H1 (cell line): ENCODE measurements around the gene PRRG1. TPM values are rescaled to one million over a fixed set of nuclear protein-coding genes. Genes with fewer than 3 reads are reported as not detected.

ENCODE experiments used
- CTCF ChIA-PET: fragments of 300-600 bp; sonication (Branson Sonifier 250); formaldehyde crosslinking; loops from one replicate; lab custom pipeline; 2021; ENCODE audit not compliant: partially characterized antibody; lab: Charles Lee
- POLR2A ChIA-PET: fragments of 300-600 bp; sonication (Branson Sonifier 250); formaldehyde crosslinking; loops from one replicate; lab custom pipeline; 2021; ENCODE audit warnings: inconsistent platforms; ENCODE audit not compliant: partially characterized antibody; lab: Charles Lee
- DNase-seq, 2 experiments: peaks; one replicate each; pipeline versions ENCODE4 v3.0.0 to v3.0.0-alpha.2; 2010 to 2022; ENCODE audit warnings: low spot score in 2 of 2, low read depth in 1 of 2, mixed read lengths in 1 of 2
- FAIRE-seq: peaks from 2 replicates; lab custom pipeline; 2011; peaks lifted over from hg19 to GRCh38; lab: Jason Lieb, UNC
- H2AFZ ChIP-seq: 2 replicates; pipeline ENCODE4 v1.8.1; 2012; ENCODE audit warnings: low read length, inconsistent platforms
- H2AK5ac ChIP-seq: 2 replicates; pipeline ENCODE4 v1.6.1; 2013; ENCODE audit warnings: low read depth, low read length
- H2BK120ac ChIP-seq: replicated peaks from 2 replicates; pipeline ENCODE3; 2013; ENCODE audit warnings: low read depth, low read length, inconsistent platforms
- H2BK12ac ChIP-seq: 2 replicates; pipeline ENCODE4 v1.6.1; 2013; ENCODE audit warnings: low read depth, low read length
- H2BK15ac ChIP-seq: 2 replicates; pipeline ENCODE4 v1.6.1; 2013; ENCODE audit warnings: low read length
- H2BK20ac ChIP-seq: 2 replicates; pipeline ENCODE4 v1.6.1; 2013; ENCODE audit warnings: low read length
- H2BK5ac ChIP-seq: 2 replicates; pipeline ENCODE4 v1.6.1; 2013; ENCODE audit warnings: low read depth, low read length
- H3K14ac ChIP-seq: 2 replicates; pipeline ENCODE4 v1.6.1; 2013; ENCODE audit warnings: inconsistent platforms; ENCODE audit not compliant: insufficient read length
- H3K18ac ChIP-seq: 2 replicates; pipeline ENCODE4 v1.6.1; 2013; ENCODE audit warnings: low read length; ENCODE audit errors: extremely low read depth
- H3K23ac ChIP-seq: 2 replicates; pipeline ENCODE4 v1.6.1; 2013; ENCODE audit warnings: inconsistent platforms; ENCODE audit not compliant: insufficient read length
- H3K23me2 ChIP-seq: 2 replicates; pipeline ENCODE4 v1.6.1; 2013; ENCODE audit warnings: low read depth, low read length
- H3K27ac ChIP-seq: 2 replicates; pipeline ENCODE4 v1.6.1; 2011; ENCODE audit warnings: low read depth, low read length, inconsistent platforms
- H3K27me3 ChIP-seq, 4 experiments: replicated peaks in 1 of 4; 1 replicate in 1 of 4; 2 replicates in 3 of 4; pipeline versions ENCODE4 v1.6.1 to v1.8.1; 2011 to 2013; ENCODE audit warnings: low read length in 3 of 4, mild to moderate bottlenecking in 3 of 4, inconsistent platforms in 2 of 4, mixed read lengths in 2 of 4, moderate library complexity in 1 of 4; ENCODE audit not compliant: control insufficient read depth in 3 of 4, insufficient read depth in 3 of 4; ENCODE audit errors: extremely low read depth in 1 of 4
- H3K36me3 ChIP-seq, 4 experiments: 2 replicates each; pipeline versions ENCODE4 v1.6.1 to v1.8.1; 2011 to 2013; ENCODE audit warnings: mild to moderate bottlenecking in 4 of 4, low read length in 3 of 4, moderate library complexity in 2 of 4, control low read depth in 1 of 4, inconsistent platforms in 1 of 4; ENCODE audit not compliant: insufficient read depth in 4 of 4, control insufficient read depth in 2 of 4
- H3K4ac ChIP-seq: replicated peaks from 2 replicates; pipeline ENCODE3; 2013; ENCODE audit warnings: low read length, low read depth, mixed read lengths, inconsistent platforms; ENCODE audit not compliant: insufficient read length
- H3K4me1 ChIP-seq, 4 experiments: replicated peaks in 1 of 4; 1 replicate in 1 of 4; 2 replicates in 3 of 4; pipeline versions ENCODE4 v1.6.1 to v1.8.1; 2011 to 2013; ENCODE audit warnings: low read length in 3 of 4, inconsistent platforms in 2 of 4, mixed read lengths in 1 of 4; ENCODE audit not compliant: insufficient read depth in 4 of 4, control insufficient read depth in 3 of 4
- H3K4me2 ChIP-seq, 2 experiments: 2 replicates each; pipeline versions ENCODE4 v1.6.1 to v1.8.1; 2011 to 2013; ENCODE audit warnings: low read depth in 2 of 2, low read length in 2 of 2, control low read depth in 1 of 2, inconsistent platforms in 1 of 2, mild to moderate bottlenecking in 1 of 2; ENCODE audit not compliant: insufficient read depth in 1 of 2
- H3K4me3 ChIP-seq, 4 experiments: fragments of 200-600, 300-600 bp in 1 of 4; sonication (generic), shearing (Covaris generic), sonication (Bioruptor Twin) in 1 of 4; 2 replicates each; pipeline versions ENCODE4 v1.5.1 to v1.8.1; 2011 to 2016; ENCODE audit warnings: low read length in 4 of 4, low read depth in 3 of 4, control low read depth in 2 of 4, inconsistent platforms in 2 of 4, mild to moderate bottlenecking in 2 of 4, mixed read lengths in 1 of 4, moderate library complexity in 1 of 4; ENCODE audit not compliant: insufficient read depth in 2 of 4; ENCODE audit errors: extremely low read depth in 1 of 4
- H3K56ac ChIP-seq: replicated peaks from 2 replicates; pipeline ENCODE3; 2013; ENCODE audit warnings: low read depth, mild to moderate bottlenecking, mixed read lengths, low read length, inconsistent platforms; ENCODE audit not compliant: insufficient read length
- H3K79me1 ChIP-seq: 2 replicates; pipeline ENCODE4 v1.6.1; 2013; ENCODE audit warnings: low read depth, low read length, control low read depth
- H3K79me2 ChIP-seq, 2 experiments: 2 replicates each; pipeline versions ENCODE4 v1.6.1 to v1.8.1; 2012 to 2013; ENCODE audit warnings: low read length in 2 of 2, mild to moderate bottlenecking in 2 of 2, inconsistent platforms in 1 of 2; ENCODE audit not compliant: insufficient read depth in 2 of 2, control insufficient read depth in 1 of 2
- H3K9ac ChIP-seq, 4 experiments: replicated peaks in 1 of 4; 1 replicate in 1 of 4; 2 replicates in 3 of 4; pipeline versions ENCODE4 v1.6.1 to v1.8.1; 2011 to 2013; ENCODE audit warnings: low read depth in 3 of 4, low read length in 3 of 4, control low read depth in 2 of 4, mild to moderate bottlenecking in 2 of 4, moderate library complexity in 2 of 4, inconsistent platforms in 1 of 4; ENCODE audit errors: extremely low read depth in 1 of 4
- H3K9me3 ChIP-seq, 2 experiments: 2 replicates each; pipeline versions ENCODE4 v1.6.1 to v1.8.1; 2012 to 2013; ENCODE audit warnings: mild to moderate bottlenecking in 2 of 2, moderate library complexity in 2 of 2, control low read depth in 1 of 2, inconsistent platforms in 1 of 2, low read depth in 1 of 2, low read length in 1 of 2, mixed read lengths in 1 of 2; ENCODE audit not compliant: insufficient read depth in 2 of 2
- H4K20me1 ChIP-seq, 2 experiments: replicated peaks in 1 of 2; 2 replicates each; pipeline versions ENCODE3 to v1.8.1; 2011 to 2013; ENCODE audit warnings: inconsistent platforms in 2 of 2, low read length in 2 of 2, mild to moderate bottlenecking in 1 of 2; ENCODE audit not compliant: insufficient read depth in 2 of 2, control insufficient read depth in 1 of 2
- H4K5ac ChIP-seq: 2 replicates; pipeline ENCODE4 v1.6.1; 2013; ENCODE audit warnings: low read length, low read depth, mixed read lengths, inconsistent platforms; ENCODE audit not compliant: insufficient read length
- H4K8ac ChIP-seq: 2 replicates; pipeline ENCODE4 v1.8.0; 2013; ENCODE audit warnings: mild to moderate bottlenecking, moderate library complexity, low read length, inconsistent platforms; ENCODE audit not compliant: insufficient read depth; ENCODE audit errors: extremely low read depth
- H4K91ac ChIP-seq: replicated peaks from 2 replicates; pipeline ENCODE3; 2013; ENCODE audit warnings: low read length, mixed read lengths, inconsistent platforms; ENCODE audit not compliant: insufficient read length
- CTBP2 ChIP-seq: IDR thresholded peaks from 2 replicates; pipeline ENCODE4 v1.7.0; 2011; ENCODE audit warnings: borderline replicate concordance, mild to moderate bottlenecking, moderate library complexity, mixed read lengths, low read length; ENCODE audit not compliant: insufficient read depth, insufficient read length
- JUN ChIP-seq: IDR thresholded peaks from 2 replicates; pipeline ENCODE4 v1.6.1; 2011; ENCODE audit warnings: low read depth, mild to moderate bottlenecking, improper control_type of control experiment, low read length
- KDM4A ChIP-seq: IDR thresholded peaks from one replicate; pipeline ENCODE4 v1.7.1; 2012; ENCODE audit warnings: low read depth, mild to moderate bottlenecking, moderate library complexity, low read length, inconsistent platforms; ENCODE audit not compliant: severe bottlenecking
- KDM5A ChIP-seq: fragments of 200-600 bp; IDR thresholded peaks from 2 replicates; pipeline ENCODE4 v1.7.1; 2012; ENCODE audit warnings: mild to moderate bottlenecking, low read length, inconsistent platforms, mixed read lengths
- POU5F1 ChIP-seq: IDR thresholded peaks from 2 replicates; pipeline ENCODE4 v1.6.1; 2011; ENCODE audit warnings: low read depth, mild to moderate bottlenecking, low read length, moderate library complexity
- WGBS, 2 experiments: shearing (Covaris generic) in 1 of 2; methylation state at CpG; one replicate each; pipeline versions ENCODE4 v1.1.6 to v1.1.7; 2013 to 2015; ENCODE audit warnings: low lambda C conversion rate in 2 of 2, mixed read lengths in 2 of 2, inconsistent platforms in 1 of 2, low coverage in 1 of 2, missing lambda C conversion rate in 1 of 2; ENCODE audit not compliant: insufficient replicate concordance in 2 of 2, insufficient coverage in 1 of 2, insufficient read length in 1 of 2; ENCODE audit errors: extremely low coverage in 1 of 2, missing lambda C conversion rate in 1 of 2; 5-methylcytosine and 5-hydroxymethylcytosine counted together
- polyA plus RNA-seq, 7 experiments: library from polyadenylated mRNA; depleted of rRNA in 3 of 7; stranded (reverse) in 5 of 7; unstranded in 2 of 7; fragments of >200 nt in 5 of 7; fragments of 200-250 nt in 2 of 7; gene quantifications; 1 replicate in 5 of 7; 2 replicates in 1 of 7; 4 replicates in 1 of 7; pipeline versions ENCODE4 v1.2.1 to v1.2.3, GENCODE V29; 2011 to 2013; ENCODE audit warnings: missing spikeins in 2 of 7, mixed read lengths in 2 of 7
- total RNA-seq: library from RNA; stranded (reverse); fragmentation: NEBNext Ultra II Directional; extraction: Animal tissue kit (Norgen Biotek cat#: 25700); gene quantifications from 2 replicates; pipeline ENCODE4 v1.2.1, GENCODE V29; 2021

The PRRG1 gene
- total and polyA plus RNA-seq, 2 of the 8 experiments (the other 6 are each of a cell fraction or from before 2014, with no cell fraction given) = 10.2 to 10.5 TPM

DNA sequence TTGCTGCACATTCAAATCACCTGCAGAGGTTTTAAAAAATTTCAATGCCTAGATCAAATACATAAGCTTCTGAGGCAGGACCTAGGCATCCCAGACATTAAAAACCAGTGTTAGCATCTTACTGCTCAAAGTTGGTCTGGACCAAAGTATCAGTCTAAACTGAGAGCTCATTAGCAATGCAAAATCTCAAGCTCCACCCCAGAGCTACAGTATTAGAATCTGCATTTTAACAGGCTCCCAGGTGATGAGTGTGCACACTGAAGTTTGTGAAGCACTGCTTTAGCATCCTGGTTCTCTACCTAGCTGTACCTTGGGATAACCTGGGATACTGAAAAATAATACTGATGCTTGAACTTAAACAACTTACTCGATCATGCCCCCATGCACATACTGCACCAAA, 96.0 kb downstream of the PRRG1 start:
- Histone ChIP-seq H3K79me1 (no peaks in the 10 kb centered on the region), H4K8ac (no peak overlapping the region), H4K91ac (no peak overlapping the region), H3K23me2 (no peaks in the 10 kb centered on the region), H2BK12ac (no peak overlapping the region), H2BK120ac (no peak overlapping the region), H3K27me3 (no peaks in the 10 kb centered on the region), H3K9ac (no peak overlapping the region), H3K36me3 (peaks cover 0 to 5% (median 1%) of the 10 kb centered on the region in 4 experiments; a peak in 2 of 8 replicates), H2BK15ac (no peak overlapping the region), H2AK5ac (no peak overlapping the region), H3K4me1 (no peaks in the 10 kb centered on the region), H3K18ac (no peak overlapping the region), H3K4ac (no peak overlapping the region), H3K56ac (no peak overlapping the region), H3K23ac (no peak overlapping the region), H3K27ac (no peak overlapping the region), H2BK5ac (no peak overlapping the region), H4K20me1 (no peaks in the 10 kb centered on the region), H3K4me3 (no peak overlapping the region), H2BK20ac (no peak overlapping the region), H3K14ac (no peak overlapping the region), H2AFZ (no peak overlapping the region), H3K4me2 (no peak overlapping the region), H3K9me3 (no peaks in the 10 kb centered on the region), H4K5ac (no peak overlapping the region), H3K79me2 (no peaks in the 10 kb centered on the region)
- 100% methylated on average over 1 of the region's 1 CpG; no CpG with 5 or more reads in 1 of the 2 experiments for WGBS, 2 experiments
- ChIA-PET POLR2A (no interaction called here), CTCF (no interaction called here)
- DNase-seq = no peak
- FAIRE-seq = no peak
- TF ChIP-seq POU5F1 (no peak), KDM4A (no peak), JUN (no peak), CTBP2 (no peak), KDM5A (no peak)
